Measurements from ENCODE around the gene AKR1C8.

DNA sequence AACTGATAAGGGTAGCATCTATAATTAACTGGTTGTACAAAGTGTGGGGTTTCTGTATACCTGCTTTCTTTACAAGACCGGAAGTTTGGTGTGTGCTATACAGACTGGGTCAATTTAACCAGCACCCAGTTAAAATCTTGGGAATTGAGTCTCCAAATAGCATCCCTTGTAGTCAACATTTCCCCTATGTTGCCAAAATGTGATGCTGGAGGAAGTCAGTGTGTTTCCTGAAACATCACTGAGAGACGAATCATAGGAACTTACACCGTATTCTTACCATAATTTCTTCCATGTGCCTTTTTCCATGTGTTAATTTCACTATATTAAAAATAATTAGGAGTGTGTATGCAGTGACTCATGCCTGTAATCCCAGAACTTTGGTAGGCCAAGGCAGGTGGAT is 13.4 kb upstream of the AKR1C8 start:
- TF ChIP-seq, protein P1, sequence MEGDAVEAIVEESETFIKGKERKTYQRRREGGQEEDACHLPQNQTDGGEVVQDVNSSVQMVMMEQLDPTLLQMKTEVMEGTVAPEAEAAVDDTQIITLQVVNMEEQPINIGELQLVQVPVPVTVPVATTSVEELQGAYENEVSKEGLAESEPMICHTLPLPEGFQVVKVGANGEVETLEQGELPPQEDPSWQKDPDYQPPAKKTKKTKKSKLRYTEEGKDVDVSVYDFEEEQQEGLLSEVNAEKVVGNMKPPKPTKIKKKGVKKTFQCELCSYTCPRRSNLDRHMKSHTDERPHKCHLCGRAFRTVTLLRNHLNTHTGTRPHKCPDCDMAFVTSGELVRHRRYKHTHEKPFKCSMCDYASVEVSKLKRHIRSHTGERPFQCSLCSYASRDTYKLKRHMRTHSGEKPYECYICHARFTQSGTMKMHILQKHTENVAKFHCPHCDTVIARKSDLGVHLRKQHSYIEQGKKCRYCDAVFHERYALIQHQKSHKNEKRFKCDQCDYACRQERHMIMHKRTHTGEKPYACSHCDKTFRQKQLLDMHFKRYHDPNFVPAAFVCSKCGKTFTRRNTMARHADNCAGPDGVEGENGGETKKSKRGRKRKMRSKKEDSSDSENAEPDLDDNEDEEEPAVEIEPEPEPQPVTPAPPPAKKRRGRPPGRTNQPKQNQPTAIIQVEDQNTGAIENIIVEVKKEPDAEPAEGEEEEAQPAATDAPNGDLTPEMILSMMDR (IDR thresholded peaks at IDR 0.05; ENCODE audit: borderline replicate concordance, extremely low read depth, low read length, poor library complexity, severe bottlenecking): no peak
- no peak for TF ChIP-seq EZH2 (IDR thresholded peaks at IDR 0.05; ENCODE audit: borderline replicate concordance, low read depth, low read length, severe bottlenecking)

Measured in DND-41 (cell line).